H54 (cell line): ENCODE data around the gene GAL3ST2.

ENCODE experiments used
- DNase-seq: peaks from one replicate; pipeline ENCODE4 v3.0.0; 2011; ENCODE audit warnings: low spot score, mixed read lengths; ENCODE audit not compliant: insufficient read length
- FAIRE-seq: peaks from 3 replicates; lab custom pipeline; 2011; peaks lifted over from hg19 to GRCh38; lab: Jason Lieb, UNC
- POLR2A ChIP-seq: IDR thresholded peaks from 2 replicates; pipeline ENCODE4 v1.6.1; 2011; ENCODE audit warnings: low read depth, mild to moderate bottlenecking, low read length

Gene GAL3ST2

DNA sequence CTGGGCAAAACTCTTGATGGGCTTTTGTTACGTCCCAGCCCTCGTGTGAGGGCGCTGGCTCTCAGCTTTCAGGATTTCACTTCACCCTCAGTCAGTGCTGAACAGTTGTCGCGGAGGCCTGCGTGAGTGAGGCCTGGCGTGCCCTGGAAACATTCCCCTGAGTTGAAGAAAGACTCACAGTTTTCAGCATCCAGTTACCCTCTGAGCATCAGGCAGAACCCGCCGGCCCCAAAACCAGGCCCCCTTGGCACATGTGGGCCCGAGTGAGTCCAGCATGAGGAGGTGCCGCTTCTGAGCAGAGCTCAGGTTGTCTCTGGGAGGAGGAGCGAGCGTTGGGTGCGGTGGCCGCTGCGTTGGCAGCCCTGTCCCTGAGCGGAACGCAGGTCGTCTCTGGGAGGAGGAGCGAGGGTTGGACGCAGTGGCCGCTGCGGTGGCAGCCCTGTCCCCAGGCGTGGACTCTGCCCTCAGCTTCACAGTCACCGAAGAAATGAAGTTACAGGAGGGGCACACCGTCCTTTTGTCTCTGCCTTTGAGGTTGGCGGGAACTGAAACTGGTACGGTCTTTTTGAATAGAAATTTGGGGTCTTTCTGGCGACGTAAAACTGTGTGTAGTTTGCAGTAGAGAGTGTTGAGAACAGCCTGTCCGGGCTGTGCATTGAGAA is 32.2 kb downstream of the GAL3ST2 start, which contains the start of gene NEU4:
NEU4 (plus strand) TSS at position 473 of the 662 bp plus-strand sequence. CDS start 5,292 bp downstream, outside the sequence.
- no peak for TF ChIP-seq POLR2A
- FAIRE-seq, result no peak
- DNase-seq, result no peak

DNA sequence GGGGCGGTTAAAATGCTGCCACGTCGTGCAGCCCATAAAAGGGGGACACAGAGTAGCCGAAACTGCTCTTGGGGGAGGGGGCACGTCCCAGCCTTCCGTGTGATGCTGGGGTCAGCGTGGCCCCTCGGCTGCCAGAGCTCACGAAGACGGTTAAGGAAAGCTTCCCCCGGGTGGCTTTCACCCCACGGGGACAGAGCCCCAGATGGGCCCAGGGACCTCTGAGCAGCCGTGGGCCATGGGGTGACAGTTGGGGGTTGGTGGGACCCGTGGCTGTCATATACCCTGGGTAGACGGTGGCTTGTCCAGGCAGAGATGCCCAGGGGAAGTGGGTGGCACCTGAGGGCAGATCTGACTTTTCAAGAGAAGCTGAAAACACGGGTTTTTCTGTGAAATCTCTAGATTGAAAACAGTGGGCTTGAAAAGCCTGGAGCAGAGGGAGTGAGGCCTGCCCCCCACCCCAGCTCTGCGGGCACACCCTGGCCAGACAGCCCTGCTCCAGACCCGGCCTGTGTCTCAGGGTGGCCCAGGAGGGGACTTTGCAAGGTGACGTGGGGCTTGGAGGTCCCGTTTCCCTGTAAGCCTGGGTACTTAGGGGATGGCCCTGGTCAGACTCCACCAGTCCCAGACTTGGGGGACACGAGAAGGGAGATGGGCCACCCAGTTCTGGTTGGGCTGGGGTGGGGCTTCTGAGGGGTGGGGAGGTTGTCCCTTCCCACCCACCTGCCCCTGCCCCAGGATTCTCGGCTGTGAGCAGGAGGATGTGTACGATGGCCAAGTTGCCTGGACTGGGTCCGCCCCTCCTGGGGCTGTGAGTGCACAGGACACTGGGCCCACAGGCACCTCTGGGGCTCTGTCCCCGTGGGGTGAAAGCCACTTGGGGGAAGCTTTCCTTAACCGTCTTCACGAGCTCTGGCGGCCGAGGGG is 33.0 kb downstream of the GAL3ST2 start:
- no peak for DNase-seq
- TF ChIP-seq POLR2A, result no peak
- FAIRE-seq, result no peak

DNA sequence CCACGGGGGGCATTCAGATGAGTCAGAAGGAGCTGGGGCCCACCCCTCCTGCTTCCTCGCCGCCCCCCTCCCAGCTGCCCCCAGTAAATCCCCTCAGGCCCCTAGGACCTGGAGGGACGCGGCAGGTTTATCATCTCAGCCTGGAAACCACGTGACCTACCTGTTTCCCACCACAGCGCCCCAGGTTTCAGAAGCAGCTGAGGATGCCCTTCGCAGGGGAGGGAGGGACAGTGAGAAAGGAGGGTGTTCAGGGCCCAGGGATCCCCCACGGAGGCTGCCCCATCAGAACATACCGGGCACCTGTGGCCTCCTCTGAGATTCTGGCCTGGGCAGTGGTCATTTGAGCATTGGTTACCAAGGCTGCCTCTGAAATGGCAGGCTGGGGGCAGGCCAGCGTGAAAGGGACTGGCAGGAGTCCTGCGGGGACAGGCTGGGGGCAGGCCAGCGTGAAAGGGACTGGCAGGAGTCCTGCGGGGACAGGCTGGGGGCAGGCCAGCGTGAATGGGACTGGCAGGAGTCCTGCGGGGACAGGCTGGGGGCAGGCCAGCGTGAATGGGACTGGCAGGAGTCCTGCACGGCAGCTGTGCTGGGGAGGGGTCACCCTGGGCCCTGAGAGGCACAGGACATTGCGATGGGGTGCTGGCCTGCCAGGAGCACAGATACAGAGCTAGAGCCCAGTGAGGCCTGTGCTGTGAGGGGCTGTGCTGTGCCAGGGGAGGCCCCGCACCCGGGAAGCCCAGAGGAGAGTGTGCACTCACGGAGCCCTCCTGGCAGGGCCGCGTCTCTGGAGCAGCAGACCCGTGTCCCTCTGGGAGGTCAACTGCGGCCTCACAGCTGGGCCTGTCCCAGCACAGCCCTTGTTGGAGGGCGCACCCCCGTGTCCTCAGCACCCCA is 33.9 kb downstream of the GAL3ST2 start:
- DNase-seq (no peak), FAIRE-seq (no peak)
- TF ChIP-seq POLR2A, result no peak

- DNase-seq (no peak), FAIRE-seq (no peak)
- TF ChIP-seq POLR2A, result no peak
Measured at GRCh38 chr2:241811201-241811951, 34.8 kb downstream of the GAL3ST2 start.

GRCh38 chr2:241811952-241812729 is 35.5 kb downstream of the GAL3ST2 start:
- no peak for DNase-seq
- TF ChIP-seq POLR2A, result no peak
- no peak for FAIRE-seq

- no peak for FAIRE-seq
- no peak for DNase-seq
- TF ChIP-seq POLR2A, result no peak
Measured at GRCh38 chr2:241812730-241813643, 36.4 kb downstream of the GAL3ST2 start.

DNA sequence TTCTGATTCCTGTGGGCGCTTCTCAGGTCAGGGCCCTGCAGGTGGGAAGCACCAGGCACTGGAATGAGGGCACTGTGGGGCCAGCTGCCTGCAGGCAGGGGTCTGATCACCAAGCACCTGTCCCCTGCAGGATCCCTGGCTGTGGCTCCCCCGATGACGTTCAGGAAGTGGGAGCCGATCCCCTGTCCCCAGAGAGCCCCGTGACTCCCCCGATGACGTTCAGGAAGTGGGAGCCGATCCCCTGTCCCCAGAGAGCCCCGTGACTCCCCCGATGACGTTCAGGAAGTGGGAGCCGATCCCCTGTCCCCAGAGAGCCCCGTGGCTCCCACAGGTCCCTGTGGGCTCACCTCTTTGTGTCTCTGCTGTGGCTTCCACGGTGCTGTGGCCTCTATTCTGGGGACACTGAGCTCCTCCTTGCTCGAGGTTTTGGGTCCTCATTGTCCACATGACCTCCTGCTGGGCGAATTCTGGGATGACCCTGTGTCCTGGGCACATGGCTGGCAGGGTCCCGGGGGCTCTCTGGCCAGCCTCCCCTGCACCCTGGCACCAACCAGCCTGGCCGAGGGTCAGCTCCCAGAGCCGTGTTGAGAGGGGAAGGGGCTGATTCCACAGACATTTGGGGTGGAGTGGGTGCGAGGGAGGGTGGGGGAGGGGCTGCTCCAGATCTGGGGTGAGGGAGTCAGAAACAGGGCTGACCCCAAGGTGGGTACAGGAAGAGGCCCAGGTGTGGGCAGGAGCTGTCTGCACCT is 37.2 kb downstream of the GAL3ST2 start:
- no peak for DNase-seq
- TF ChIP-seq POLR2A, result no peak
- FAIRE-seq, result no peak

GRCh38 chr2:241814393-241814642 is 37.7 kb downstream of the GAL3ST2 start:
- FAIRE-seq, result no peak
- TF ChIP-seq POLR2A, result no peak
- no peak for DNase-seq

GRCh38 chr2:241814643-241815476 is 38.2 kb downstream of the GAL3ST2 start:
- TF ChIP-seq POLR2A, result no peak
- DNase-seq, result no peak
- FAIRE-seq, result no peak
